Left ventricle myocardium inferior (tissue), 1 donor: ENCODE results near the gene CCNF. TPM values are rescaled to one million over a fixed set of nuclear protein-coding genes. Genes with fewer than 3 reads are reported as not detected.

Source experiments
- DNase-seq: peaks from one replicate; pipeline ENCODE4 v3.0.0-alpha.2; 2020
- H3K27ac ChIP-seq: fragments of 200-600 bp; replicated peaks from 2 replicates; pipeline ENCODE4 v1.8.0; 2021
- H3K27me3 ChIP-seq: fragments of 200-600 bp; 2 replicates; pipeline ENCODE4 v1.8.0; 2021; ENCODE audit warnings: low read depth
- H3K36me3 ChIP-seq: fragments of 200-600 bp; 2 replicates; pipeline ENCODE4 v1.8.0; 2021
- H3K4me1 ChIP-seq: fragments of 200-600 bp; 2 replicates; pipeline ENCODE4 v1.8.0; 2021
- H3K4me3 ChIP-seq: fragments of 200-600 bp; 2 replicates; pipeline ENCODE4 v1.8.0; 2021; ENCODE audit warnings: mild to moderate bottlenecking, moderate library complexity
- H3K9me3 ChIP-seq: fragments of 200-600 bp; replicated peaks from 2 replicates; pipeline ENCODE4 v1.8.0; 2021
- intact Hi-C: fragments of 100-400 bp; cut with micrococcal nuclease; formaldehyde crosslinking; loops from one replicate; pipeline ENCODE4 v1.11.0; 2022
- total RNA-seq: library from RNA; stranded (reverse); fragmentation: NEBNext Ultra II Directional; extraction: Animal tissue kit (Norgen Biotek cat#: 25700); gene quantifications from one replicate; pipeline ENCODE4 v1.2.1, GENCODE V29; 2021
- TF ChIP-seq, protein P1 (sequence below): fragments of 200-600 bp; IDR thresholded peaks from 2 replicates; pipeline ENCODE4 v1.8.0; 2021; ENCODE audit warnings: antibody characterized with exemption, mild to moderate bottlenecking, borderline replicate concordance
- donor health status: DM: no; HTN: yes; CAD: no; lungs with severe emphysema.

Gene CCNF
- total RNA-seq, 1 donor from 2014 or later, result 0.96 TPM

DNA sequence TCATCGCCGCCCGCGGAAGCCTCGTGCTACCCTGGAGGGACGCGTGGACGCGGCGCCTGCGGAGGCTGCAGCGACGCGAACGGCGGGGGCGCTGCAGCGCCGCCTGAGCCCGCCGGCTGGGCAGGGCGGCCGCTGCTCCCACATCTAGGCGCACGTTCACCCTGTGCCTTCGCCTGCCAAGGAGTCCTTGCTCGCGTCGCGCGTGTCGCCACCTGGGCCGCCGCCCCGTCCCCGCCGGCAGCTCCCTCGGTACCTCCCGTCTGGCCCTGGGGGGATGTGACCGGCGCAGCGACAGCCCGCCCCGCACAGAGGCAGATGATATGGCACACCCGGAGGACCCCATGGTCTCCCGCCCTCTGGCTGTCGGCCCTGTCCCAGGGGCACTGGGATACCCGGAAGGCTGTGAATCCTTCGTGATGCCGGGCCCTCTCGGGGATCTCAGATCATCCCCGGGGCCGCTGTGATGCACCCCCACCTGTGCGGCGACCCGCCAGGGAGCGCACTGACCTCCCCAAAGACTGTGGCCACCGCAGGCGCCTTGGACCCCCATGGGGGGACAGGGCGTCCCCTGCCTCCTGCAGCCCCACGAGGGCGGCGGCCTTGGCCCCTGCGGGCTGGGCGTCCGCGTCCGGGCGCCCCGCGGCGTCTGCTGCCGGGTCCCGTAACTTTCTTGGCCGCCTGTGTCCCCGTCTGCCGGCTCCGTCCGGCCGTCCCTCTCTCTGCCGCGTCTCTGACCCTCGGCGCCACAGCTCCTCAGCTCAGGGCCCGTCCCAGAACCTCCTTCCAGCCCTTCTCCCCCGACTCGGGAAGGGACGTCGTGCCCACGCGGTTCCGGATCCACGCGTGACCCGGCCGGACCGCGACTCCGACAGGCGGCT is 45.0 kb downstream of the CCNF start:
- Histone ChIP-seq H3K27me3 (peaks cover 44% of the 10 kb centered on the region), H3K4me3 (peak overlapping the region; percentile 79), H3K36me3 (no peaks in the 10 kb centered on the region), H3K9me3 (no peaks in the 10 kb centered on the region), H3K4me1 (peaks cover 62% of the 10 kb centered on the region), H3K27ac (peak overlapping the region; percentile 91)
- intact Hi-C loops, result no loop called here
- DNase-seq, result peak; percentile 56
- TF ChIP-seq, protein P1, sequence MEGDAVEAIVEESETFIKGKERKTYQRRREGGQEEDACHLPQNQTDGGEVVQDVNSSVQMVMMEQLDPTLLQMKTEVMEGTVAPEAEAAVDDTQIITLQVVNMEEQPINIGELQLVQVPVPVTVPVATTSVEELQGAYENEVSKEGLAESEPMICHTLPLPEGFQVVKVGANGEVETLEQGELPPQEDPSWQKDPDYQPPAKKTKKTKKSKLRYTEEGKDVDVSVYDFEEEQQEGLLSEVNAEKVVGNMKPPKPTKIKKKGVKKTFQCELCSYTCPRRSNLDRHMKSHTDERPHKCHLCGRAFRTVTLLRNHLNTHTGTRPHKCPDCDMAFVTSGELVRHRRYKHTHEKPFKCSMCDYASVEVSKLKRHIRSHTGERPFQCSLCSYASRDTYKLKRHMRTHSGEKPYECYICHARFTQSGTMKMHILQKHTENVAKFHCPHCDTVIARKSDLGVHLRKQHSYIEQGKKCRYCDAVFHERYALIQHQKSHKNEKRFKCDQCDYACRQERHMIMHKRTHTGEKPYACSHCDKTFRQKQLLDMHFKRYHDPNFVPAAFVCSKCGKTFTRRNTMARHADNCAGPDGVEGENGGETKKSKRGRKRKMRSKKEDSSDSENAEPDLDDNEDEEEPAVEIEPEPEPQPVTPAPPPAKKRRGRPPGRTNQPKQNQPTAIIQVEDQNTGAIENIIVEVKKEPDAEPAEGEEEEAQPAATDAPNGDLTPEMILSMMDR, result peak; percentile 56

DNA sequence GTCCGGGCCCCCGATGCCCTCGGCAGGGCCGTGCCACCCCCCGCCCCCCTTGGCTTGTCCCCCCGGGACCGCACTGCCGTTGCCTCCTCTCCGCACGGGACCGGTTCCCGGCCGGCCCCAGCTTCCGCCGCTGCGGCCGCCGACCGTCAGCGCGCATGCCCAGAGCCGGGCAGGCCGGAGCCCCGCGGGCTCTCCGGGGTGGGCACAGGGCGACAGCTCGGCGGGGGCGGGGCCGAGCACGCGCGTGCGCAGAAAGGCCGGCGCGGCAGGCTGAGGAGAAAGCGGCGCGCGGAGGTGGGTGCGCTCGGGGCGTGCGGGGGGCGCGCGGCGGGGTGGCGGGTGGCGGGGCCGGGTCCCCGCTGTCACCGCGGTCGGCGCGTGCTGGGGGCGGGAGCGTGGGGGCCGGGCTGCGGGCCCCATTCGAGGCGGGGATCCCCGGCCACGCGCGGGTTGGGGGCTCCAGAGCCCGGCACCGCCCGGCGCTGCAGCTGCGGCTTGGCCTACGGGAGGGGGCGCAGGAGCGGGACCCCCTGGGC is 45.7 kb downstream of the CCNF start, which contains the start of gene TBC1D24:
Gene TBC1D24 (plus strand): TSS at position 251 of the 536 bp plus-strand sequence. CDS start 21,022 bp downstream, outside the sequence.
- peak within 1 kb of the TSS; percentile 79 for H3K4me3 ChIP-seq
- peak within 1 kb of the TSS; percentile 91 for H3K27ac ChIP-seq
- H3K27me3 ChIP-seq, result peaks cover 37% of the 10 kb centered on the region
- H3K9me3 ChIP-seq, result no peaks in the 10 kb centered on the region
- peaks cover 55% of the 10 kb centered on the region for H3K4me1 ChIP-seq
- peak; percentile 88 for DNase-seq
- TF ChIP-seq, protein P1, result no peak
- H3K36me3 ChIP-seq, result no peaks in the 10 kb centered on the region
- intact Hi-C loops, result no loop called here

DNA sequence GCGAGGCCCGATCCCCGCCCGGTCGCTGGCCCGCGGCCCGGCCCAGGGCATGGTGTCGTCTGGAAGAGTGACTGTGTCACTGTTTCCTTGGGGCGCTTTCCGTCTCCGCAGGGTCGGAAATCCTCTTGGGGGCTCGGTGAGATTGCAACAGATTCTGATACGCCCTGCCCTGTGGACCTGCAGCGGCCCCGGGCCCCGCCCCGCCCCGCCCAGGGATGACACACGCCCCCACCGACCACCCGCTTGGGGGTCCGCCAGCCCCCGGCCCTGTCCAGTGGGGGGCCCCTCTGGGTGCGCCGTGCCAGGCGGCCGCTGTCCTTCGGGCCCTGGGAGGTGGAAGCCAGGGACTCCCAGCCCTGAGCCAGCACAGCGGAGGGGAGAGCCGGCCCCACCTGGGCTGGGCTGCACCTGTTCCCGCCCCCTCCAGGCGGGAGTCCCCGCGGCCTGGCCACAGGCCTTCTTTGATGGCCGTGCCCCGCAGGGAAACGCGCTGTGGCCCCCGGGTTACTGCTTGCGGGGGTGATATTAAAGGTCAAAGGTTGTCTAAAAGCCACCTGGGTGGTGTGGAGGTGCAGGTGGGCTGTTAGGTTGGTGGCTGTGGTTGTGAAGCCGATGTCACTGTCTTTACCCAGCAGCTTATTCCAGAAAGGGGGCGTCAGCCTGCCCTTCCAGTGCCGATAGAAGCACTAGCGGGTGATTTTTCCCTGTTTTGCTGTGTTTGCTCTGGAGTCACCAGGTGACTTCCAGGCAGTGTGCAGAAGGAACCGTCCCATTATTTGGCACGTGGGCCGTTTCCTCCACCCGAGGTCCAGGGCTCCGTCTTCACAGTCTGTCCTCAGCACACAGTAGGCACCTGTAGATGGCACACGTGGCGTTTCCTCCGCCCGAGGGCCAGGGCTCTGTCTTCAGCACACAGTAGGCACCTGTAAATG is 46.4 kb downstream of the CCNF start:
- intact Hi-C loops, result no loop called here
- Histone ChIP-seq H3K27me3 (peaks cover 30% of the 10 kb centered on the region), H3K4me3 (peak overlapping the region; percentile 79), H3K4me1 (peaks cover 49% of the 10 kb centered on the region), H3K36me3 (no peaks in the 10 kb centered on the region), H3K27ac (peak overlapping the region; percentile 91), H3K9me3 (no peaks in the 10 kb centered on the region)
- no peak for DNase-seq
- TF ChIP-seq, protein P1, result no peak

DNA sequence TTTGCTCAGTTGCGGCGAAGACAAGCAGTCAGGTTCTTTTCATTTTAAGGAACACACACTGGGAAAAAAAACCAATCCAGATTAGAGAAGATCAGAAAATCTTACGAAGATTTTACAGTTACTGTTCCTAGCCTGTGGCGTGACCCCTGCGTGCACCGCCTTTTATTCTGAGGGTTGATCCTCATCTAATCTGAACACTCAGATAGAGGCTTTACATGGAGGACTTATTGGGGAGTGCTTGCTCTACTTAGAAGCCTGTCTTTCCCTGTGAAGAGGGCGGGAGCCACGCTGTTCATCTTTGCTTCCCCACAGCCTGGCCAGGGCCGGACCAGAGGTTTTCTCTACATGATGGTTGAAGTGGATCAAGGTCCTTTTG is 47.1 kb downstream of the CCNF start:
- Histone ChIP-seq H3K4me1 (peaks cover 42% of the 10 kb centered on the region), H3K4me3 (peak overlapping the region; percentile 79), H3K27me3 (peaks cover 23% of the 10 kb centered on the region), H3K27ac (no peak overlapping the region), H3K36me3 (no peaks in the 10 kb centered on the region), H3K9me3 (no peaks in the 10 kb centered on the region)
- TF ChIP-seq, protein P1, result no peak
- no peak for DNase-seq
- intact Hi-C loops, result no loop called here

DNA sequence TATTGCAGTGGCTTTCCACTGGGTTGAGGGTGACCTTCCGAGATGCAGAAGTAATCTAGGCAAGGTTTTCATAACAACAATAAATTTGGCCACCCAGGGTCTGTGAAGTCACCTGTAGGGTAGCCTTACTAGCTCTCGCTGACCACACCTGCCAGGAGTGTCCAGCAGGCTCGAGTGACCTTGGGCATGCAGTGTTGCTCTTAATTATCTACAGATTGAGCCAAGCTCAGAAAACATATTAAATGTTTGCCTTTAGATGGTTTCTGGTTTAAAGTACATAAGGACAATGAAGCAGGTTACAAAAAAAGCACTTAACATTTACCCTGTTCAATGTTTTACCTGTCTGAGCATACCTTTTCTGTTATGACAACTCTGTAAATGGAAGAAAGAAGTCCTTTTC is 47.5 kb downstream of the CCNF start:
- DNase-seq, result no peak
- Histone ChIP-seq H3K27me3 (peaks cover 19% of the 10 kb centered on the region), H3K36me3 (no peaks in the 10 kb centered on the region), H3K4me1 (peaks cover 38% of the 10 kb centered on the region), H3K27ac (no peak overlapping the region), H3K4me3 (no peak overlapping the region), H3K9me3 (no peaks in the 10 kb centered on the region)
- intact Hi-C loops, result no loop called here
- TF ChIP-seq, protein P1, result no peak
